SJSA1 (cell line): ENCODE measurements around the gene FBXO24. TPM values are rescaled to one million over a fixed set of nuclear protein-coding genes. Genes with fewer than 3 reads are reported as not detected.

Source experiments
- DNase-seq, 2 experiments: peaks; one replicate each; pipeline ENCODE4 v3.0.0-alpha.2; 2015 to 2020; ENCODE audit warnings: low spot score in 2 of 2, low read depth in 1 of 2
- H3K27ac ChIP-seq: fragments of 250-450 bp; sonication (Bioruptor Pico); 2 replicates; pipeline ENCODE4 v1.5.1; 2020; ENCODE audit warnings: mild to moderate bottlenecking, moderate library complexity
- H3K27me3 ChIP-seq: fragments of 250-450 bp; sonication (Bioruptor Pico); replicated peaks from 2 replicates; pipeline ENCODE4 v1.5.1; 2020; ENCODE audit warnings: mild to moderate bottlenecking, moderate library complexity
- H3K36me3 ChIP-seq: fragments of 250-450 bp; sonication (Bioruptor Pico); 2 replicates; pipeline ENCODE4 v1.5.1; 2020; ENCODE audit warnings: mild to moderate bottlenecking
- H3K4me1 ChIP-seq: fragments of 250-450 bp; sonication (Bioruptor Pico); replicated peaks from 2 replicates; pipeline ENCODE4 v1.6.1; 2021; ENCODE audit warnings: mild to moderate bottlenecking
- H3K4me3 ChIP-seq: fragments of 250-450 bp; sonication (Bioruptor Pico); 2 replicates; pipeline ENCODE4 v1.5.1; 2020; ENCODE audit warnings: mild to moderate bottlenecking
- H3K9me3 ChIP-seq: fragments of 250-450 bp; sonication (Bioruptor Pico); replicated peaks from 2 replicates; pipeline ENCODE4 v1.5.1; 2020; ENCODE audit warnings: mild to moderate bottlenecking
- total RNA-seq: library from RNA; depleted of rRNA; stranded (reverse); fragments of >200 nt; shearing (Covaris generic); gene quantifications from 2 replicates; pipeline ENCODE4 v1.2.3, GENCODE V29; 2014

FBXO24 gene
- total RNA-seq, 1 experiment from 2014 or later: 0.13 TPM

- H3K4me1 ChIP-seq: 0 out of 2 replicates have a peak, but pooled peaks cover 3% of the 10 kb centered on the region
- no peaks in the 10 kb centered on the region for H3K9me3 ChIP-seq
- H3K36me3 ChIP-seq: no peaks in the 10 kb centered on the region
- no peaks in the 10 kb centered on the region; the same call in 1 of the 2 replicates for H3K27me3 ChIP-seq
- no peak overlapping the region for H3K4me3 ChIP-seq
- DNase-seq: no peak
- no peak overlapping the region for H3K27ac ChIP-seq
Observed at GRCh38 chr7:100621554-100621953, 35.4 kb downstream of the FBXO24 start.

- Histone ChIP-seq H3K9me3 (0 out of 2 replicates have a peak, but pooled peaks cover 5% of the 10 kb centered on the region), H3K36me3 (no peaks in the 10 kb centered on the region), H3K27me3 (no peaks in the 10 kb centered on the region; the same call in 1 of the 2 replicates), H3K4me1 (peaks cover 9% of the 10 kb centered on the region; the same call in 1 of the 2 replicates), H3K4me3 (no peak overlapping the region), H3K27ac (no peak overlapping the region)
- no peak for DNase-seq
Observed at GRCh38 chr7:100623951-100624824, 38.1 kb downstream of the FBXO24 start.

GRCh38 chr7:100626055-100626454, 39.9 kb downstream of the FBXO24 start:
- DNase-seq: no peak
- H3K27me3 ChIP-seq: no peaks in the 10 kb centered on the region; the same call in 1 of the 2 replicates
- no peaks in the 10 kb centered on the region for H3K36me3 ChIP-seq
- H3K4me1 ChIP-seq: peaks cover 9% of the 10 kb centered on the region; the same call in 1 of the 2 replicates
- H3K27ac ChIP-seq: no peak overlapping the region
- no peak overlapping the region for H3K4me3 ChIP-seq
- H3K9me3 ChIP-seq: 0 out of 2 replicates have a peak, but pooled peaks cover 5% of the 10 kb centered on the region

GRCh38 chr7:100626530-100627237, 40.6 kb downstream of the FBXO24 start:
- 0 out of 2 replicates have a peak, but pooled peaks cover 5% of the 10 kb centered on the region for H3K9me3 ChIP-seq
- peak overlapping the region; percentile 21 for H3K4me3 ChIP-seq
- peaks cover 9% of the 10 kb centered on the region; the same call in 1 of the 2 replicates for H3K4me1 ChIP-seq
- peak; percentile 28 to 83 for DNase-seq
- H3K36me3 ChIP-seq: no peaks in the 10 kb centered on the region
- peaks cover under 1% of the 10 kb centered on the region for H3K27me3 ChIP-seq
- no peak overlapping the region for H3K27ac ChIP-seq

GRCh38 chr7:100627238-100627549, 41.1 kb downstream of the FBXO24 start:
- Histone ChIP-seq H3K4me1 (peaks cover 9% of the 10 kb centered on the region; the same call in 1 of the 2 replicates), H3K27ac (no peak overlapping the region), H3K9me3 (0 out of 2 replicates have a peak, but pooled peaks cover 5% of the 10 kb centered on the region), H3K4me3 (no peak overlapping the region; the same call in 1 of the 2 replicates), H3K36me3 (no peaks in the 10 kb centered on the region), H3K27me3 (peaks cover 5% of the 10 kb centered on the region)
- no peak for DNase-seq

- Histone ChIP-seq H3K27me3 (peaks cover 21% of the 10 kb centered on the region), H3K27ac (no peak overlapping the region), H3K4me3 (no peak overlapping the region), H3K4me1 (peaks cover 15% of the 10 kb centered on the region), H3K36me3 (no peaks in the 10 kb centered on the region), H3K9me3 (0 out of 2 replicates have a peak, but pooled peaks cover 5% of the 10 kb centered on the region)
- DNase-seq: no peak
Observed at GRCh38 chr7:100629117-100629716, 43.1 kb downstream of the FBXO24 start.

GRCh38 chr7:100630066-100630465, 43.9 kb downstream of the FBXO24 start:
- DNase-seq: no peak
- no peaks in the 10 kb centered on the region for H3K36me3 ChIP-seq
- H3K4me1 ChIP-seq: peaks cover 15% of the 10 kb centered on the region
- peaks cover 21% of the 10 kb centered on the region for H3K27me3 ChIP-seq
- 0 out of 2 replicates have a peak, but pooled peaks cover 5% of the 10 kb centered on the region for H3K9me3 ChIP-seq
- H3K27ac ChIP-seq: no peak overlapping the region
- no peak overlapping the region for H3K4me3 ChIP-seq

GRCh38 chr7:100632951-100633717, 47.0 kb downstream of the FBXO24 start:
- H3K36me3 ChIP-seq: no peaks in the 10 kb centered on the region
- H3K27ac ChIP-seq: no peak overlapping the region
- H3K9me3 ChIP-seq: no peaks in the 10 kb centered on the region
- no peak overlapping the region for H3K4me3 ChIP-seq
- peaks cover 29% of the 10 kb centered on the region for H3K27me3 ChIP-seq
- H3K4me1 ChIP-seq: peaks cover 6% of the 10 kb centered on the region
- no peak for DNase-seq

- H3K4me1 ChIP-seq: no peaks in the 10 kb centered on the region
- H3K4me3 ChIP-seq: no peak overlapping the region
- no peak overlapping the region for H3K27ac ChIP-seq
- no peaks in the 10 kb centered on the region for H3K36me3 ChIP-seq
- H3K9me3 ChIP-seq: no peaks in the 10 kb centered on the region
- peaks cover 26% of the 10 kb centered on the region for H3K27me3 ChIP-seq
- no peak for DNase-seq
Observed at GRCh38 chr7:100639995-100640516, 53.9 kb downstream of the FBXO24 start.

- Histone ChIP-seq H3K36me3 (no peaks in the 10 kb centered on the region), H3K27ac (no peak overlapping the region), H3K4me3 (no peak overlapping the region), H3K4me1 (no peaks in the 10 kb centered on the region), H3K9me3 (no peaks in the 10 kb centered on the region), H3K27me3 (peaks cover 33% of the 10 kb centered on the region)
- DNase-seq: no peak
Observed at GRCh38 chr7:100640517-100641440, 54.7 kb downstream of the FBXO24 start.

GRCh38 chr7:100641463-100641859, 55.3 kb downstream of the FBXO24 start, which contains the start of gene TFR2:
TFR2 (minus strand) TSS chr7:100641552; CDS start chr7:100641509, 43 bp downstream.
- no peaks in the 10 kb centered on the region for H3K4me1 ChIP-seq
- H3K4me3 ChIP-seq: no peak within 1 kb of the TSS
- no peak for DNase-seq
- no peaks in the 10 kb centered on the region for H3K36me3 ChIP-seq
- peaks cover 40% of the 10 kb centered on the region for H3K27me3 ChIP-seq
- no peak within 1 kb of the TSS for H3K27ac ChIP-seq
- no peaks in the 10 kb centered on the region for H3K9me3 ChIP-seq
